ENCODE data around the gene BIRC7.
A peak's percentile ranks its signal among the peaks of the same experiment; 100 is the strongest.

BIRC7 gene

DNA sequence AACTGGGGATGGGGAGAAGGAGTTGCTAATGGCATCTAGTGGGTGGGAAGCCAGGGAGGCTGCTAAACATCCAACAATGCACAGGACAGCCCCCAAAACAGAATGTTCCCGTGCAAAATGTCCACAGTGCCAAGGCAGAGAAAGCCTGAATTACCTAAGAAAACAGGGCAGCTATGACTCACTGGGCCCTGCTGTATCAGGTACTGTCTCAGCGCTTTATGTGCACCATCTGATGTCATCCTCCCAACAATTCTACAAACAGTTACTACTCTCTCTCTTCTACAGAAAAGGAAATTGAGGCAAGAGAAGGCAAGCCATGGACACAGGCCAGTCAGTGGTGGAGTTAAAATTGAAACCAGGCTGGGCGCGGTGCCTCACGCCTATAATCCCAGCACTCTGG is 22.9 kb upstream of the BIRC7 start:
- in situ Hi-C loops (cut with MboI; ENCODE audit: low sequenced_read_pairs, unreplicated experiment) = no loop called here
- TF ChIP-seq, protein P1, sequence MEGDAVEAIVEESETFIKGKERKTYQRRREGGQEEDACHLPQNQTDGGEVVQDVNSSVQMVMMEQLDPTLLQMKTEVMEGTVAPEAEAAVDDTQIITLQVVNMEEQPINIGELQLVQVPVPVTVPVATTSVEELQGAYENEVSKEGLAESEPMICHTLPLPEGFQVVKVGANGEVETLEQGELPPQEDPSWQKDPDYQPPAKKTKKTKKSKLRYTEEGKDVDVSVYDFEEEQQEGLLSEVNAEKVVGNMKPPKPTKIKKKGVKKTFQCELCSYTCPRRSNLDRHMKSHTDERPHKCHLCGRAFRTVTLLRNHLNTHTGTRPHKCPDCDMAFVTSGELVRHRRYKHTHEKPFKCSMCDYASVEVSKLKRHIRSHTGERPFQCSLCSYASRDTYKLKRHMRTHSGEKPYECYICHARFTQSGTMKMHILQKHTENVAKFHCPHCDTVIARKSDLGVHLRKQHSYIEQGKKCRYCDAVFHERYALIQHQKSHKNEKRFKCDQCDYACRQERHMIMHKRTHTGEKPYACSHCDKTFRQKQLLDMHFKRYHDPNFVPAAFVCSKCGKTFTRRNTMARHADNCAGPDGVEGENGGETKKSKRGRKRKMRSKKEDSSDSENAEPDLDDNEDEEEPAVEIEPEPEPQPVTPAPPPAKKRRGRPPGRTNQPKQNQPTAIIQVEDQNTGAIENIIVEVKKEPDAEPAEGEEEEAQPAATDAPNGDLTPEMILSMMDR (IDR thresholded peaks at IDR 0.05; ENCODE audit: borderline replicate concordance, control extremely low read depth, extremely low read depth, insufficient read depth, missing control alignments) = no peak
- no peak for DNase-seq (ENCODE audit: low spot score)

DNA sequence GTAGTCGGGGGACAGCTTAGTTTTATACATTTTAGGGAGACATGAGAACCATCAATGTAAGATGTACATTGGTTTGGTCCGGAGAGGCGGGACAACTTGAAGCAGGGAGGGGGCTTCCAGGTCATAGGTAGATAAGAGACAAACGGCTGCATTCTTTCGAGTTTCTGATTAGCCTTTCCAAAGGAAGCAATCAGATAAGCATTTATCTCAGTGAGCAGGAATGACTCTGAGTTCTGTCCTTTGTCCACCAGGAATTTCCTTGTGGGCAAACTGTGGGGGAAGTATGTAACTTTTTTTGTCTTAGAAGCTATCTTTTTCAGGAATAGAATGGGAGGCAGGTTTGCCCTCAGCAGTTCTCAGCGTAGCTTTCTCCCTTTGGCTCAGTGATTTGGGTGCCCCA is 21.2 kb upstream of the BIRC7 start:
- in situ Hi-C loops (cut with MboI; ENCODE audit: low sequenced_read_pairs, unreplicated experiment) = no loop called here

DNA sequence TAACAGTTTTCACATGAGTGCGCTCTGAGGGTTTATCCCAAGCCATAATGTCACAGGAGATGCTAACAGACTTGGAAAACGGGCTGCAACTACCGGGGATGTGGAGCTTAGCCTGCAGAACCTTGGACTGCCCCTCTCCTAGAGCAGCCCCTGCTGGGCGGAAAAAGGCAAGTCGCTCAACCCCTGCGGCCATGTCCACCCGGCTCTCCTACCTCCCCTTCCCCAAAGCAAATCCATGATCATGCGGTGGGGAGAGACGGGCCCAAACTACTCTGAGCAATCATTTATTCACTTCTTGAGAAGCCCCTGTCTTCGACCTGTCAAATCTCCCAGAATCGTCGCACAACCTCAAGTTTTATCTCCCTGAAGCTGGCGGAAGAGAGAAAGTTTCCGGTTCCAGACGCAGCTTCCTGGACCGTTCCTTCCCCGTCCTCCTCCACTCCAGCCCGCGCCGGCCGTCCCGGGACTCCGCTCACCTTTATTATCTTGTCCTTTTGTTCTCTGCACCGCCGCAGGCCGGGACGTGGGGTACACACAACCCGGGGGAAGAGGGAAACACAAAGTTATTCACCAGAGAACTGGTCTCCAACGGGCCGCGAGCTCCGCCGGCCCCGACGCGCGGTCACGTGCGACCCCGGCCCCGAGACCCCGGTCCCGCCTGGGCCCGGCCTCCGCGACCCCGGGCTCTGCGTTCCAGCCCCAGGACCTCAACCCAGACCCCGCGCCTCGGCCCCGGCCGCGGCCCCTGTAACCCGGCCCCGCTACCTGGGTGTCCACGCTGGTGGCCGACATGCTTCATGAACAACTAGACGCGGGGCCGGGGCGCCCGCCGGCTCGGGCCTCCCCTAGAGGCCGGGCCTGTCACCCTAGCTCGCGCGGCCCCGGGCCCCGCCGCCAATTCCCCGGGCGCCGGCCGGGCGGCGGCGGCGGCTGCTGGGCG is 20.3 kb upstream of the BIRC7 start:
- peak; percentile 61 for DNase-seq (ENCODE audit: low spot score)
- in situ Hi-C loops (cut with MboI; ENCODE audit: low sequenced_read_pairs, unreplicated experiment) = no loop called here
- TF ChIP-seq, protein P1 (IDR thresholded peaks at IDR 0.05; ENCODE audit: borderline replicate concordance, control extremely low read depth, extremely low read depth, insufficient read depth, missing control alignments) = peak; percentile 50

More for the DNA sequence above, 21.2 kb upstream of the BIRC7 start:
- TF ChIP-seq, protein P1 (IDR thresholded peaks at IDR 0.05; ENCODE audit: borderline replicate concordance, control extremely low read depth, extremely low read depth, insufficient read depth, missing control alignments) = no peak
- no peak for DNase-seq (ENCODE audit: low spot score)

DNA sequence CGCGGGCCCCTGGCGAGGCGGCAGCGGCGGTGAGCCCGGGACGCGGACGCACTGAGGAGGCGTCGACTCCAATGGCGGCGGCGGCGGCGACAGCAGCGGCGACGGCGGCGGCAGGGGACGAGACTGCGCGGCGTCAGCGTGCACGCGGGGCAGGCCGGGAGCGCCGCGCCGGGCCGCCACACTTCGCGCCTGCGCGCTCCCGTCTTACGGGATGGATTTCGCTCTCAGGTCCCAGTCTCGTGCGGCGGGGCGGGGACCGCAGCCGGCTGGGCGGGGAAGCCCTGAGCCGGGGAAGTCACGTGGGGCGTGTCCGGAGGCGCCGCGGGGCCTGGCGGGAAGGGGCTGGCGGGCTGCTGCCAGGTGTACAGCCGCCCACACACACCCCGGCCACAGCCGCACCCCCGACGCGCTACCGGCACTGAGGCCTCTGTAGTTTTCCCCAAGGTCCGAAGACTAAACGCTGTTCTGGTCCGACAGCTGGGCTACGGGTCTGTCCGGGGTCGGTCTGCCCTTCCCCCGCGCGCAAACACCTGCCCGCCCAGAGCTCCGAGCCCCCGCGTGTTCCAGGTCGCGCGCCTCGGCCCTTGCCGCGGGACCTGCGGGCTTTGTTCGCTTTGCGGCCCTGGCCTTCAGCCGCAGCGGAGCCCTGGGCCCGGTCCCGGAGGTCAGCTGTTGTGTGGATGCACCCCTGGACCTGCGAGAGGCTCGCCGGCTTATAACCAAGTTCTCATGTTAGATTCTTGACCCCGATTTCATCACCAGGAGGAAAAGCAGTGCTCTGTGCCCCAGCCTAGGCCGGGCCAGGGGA is 19.5 kb upstream of the BIRC7 start, which contains the start of gene YTHDF1:
TSS of gene YTHDF1 (minus strand) at position 91 of the 808 bp plus-strand sequence. CDS start 239 bp downstream, outside the sequence.
- peak; percentile 100 for DNase-seq (ENCODE audit: low spot score)
- in situ Hi-C loops (cut with MboI; ENCODE audit: low sequenced_read_pairs, unreplicated experiment) = no loop called here
- TF ChIP-seq, protein P1 (IDR thresholded peaks at IDR 0.05; ENCODE audit: borderline replicate concordance, control extremely low read depth, extremely low read depth, insufficient read depth, missing control alignments) = no peak

DNA sequence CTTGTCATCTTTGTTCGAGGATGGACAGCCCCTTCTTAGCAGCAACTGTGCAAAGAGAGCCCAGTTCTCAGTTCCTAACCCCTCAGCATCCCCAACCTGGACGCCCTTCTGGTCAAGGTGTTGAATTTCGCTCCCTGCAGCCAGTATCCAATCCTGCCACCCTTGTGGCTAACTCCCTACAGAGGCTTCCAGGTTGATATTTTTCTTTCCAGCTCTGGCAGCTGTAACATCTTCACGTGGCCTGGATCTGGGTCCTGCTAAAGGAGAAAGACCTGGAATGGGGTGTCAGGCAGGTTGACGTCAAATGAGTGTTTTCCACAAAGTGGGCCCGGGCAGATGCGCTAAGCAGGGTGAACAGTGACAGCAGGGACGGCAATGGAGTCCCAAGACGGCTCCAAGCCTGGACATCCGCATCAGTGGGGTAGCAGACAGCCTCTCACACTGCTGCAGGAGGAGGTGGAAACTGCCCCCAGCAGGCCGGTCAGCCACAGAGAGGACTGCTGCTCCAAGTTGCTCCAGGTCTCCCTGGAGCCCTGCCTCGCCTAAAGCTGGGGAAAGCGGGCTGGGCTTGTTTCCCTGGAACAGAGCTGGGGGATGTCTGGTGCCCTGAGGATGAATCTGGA is 18.7 kb upstream of the BIRC7 start:
- TF ChIP-seq, protein P1 (IDR thresholded peaks at IDR 0.05; ENCODE audit: borderline replicate concordance, control extremely low read depth, extremely low read depth, insufficient read depth, missing control alignments) = no peak
- no peak for DNase-seq (ENCODE audit: low spot score)
- in situ Hi-C loops (cut with MboI; ENCODE audit: low sequenced_read_pairs, unreplicated experiment) = no loop called here

DNA sequence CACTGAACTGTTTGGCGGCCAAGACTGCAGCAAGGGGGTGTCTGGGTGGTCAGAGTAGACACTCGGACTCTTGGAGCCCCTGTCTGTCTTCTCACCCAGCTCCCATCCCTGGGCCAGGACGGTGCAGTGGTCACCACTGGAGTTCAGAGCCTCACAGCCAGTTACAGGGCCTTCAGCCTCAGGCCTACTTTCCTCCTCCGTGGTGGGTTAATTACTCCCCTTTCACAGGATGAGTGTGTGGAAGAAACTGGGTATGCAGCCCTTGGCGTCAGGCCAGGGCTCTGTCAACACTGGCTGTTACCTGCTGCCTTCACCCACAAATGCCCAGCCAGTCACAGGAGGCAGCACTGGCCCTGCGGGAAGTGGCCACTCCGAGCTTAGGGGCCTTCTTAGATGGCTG is 18.0 kb upstream of the BIRC7 start:
- TF ChIP-seq, protein P1 (IDR thresholded peaks at IDR 0.05; ENCODE audit: borderline replicate concordance, control extremely low read depth, extremely low read depth, insufficient read depth, missing control alignments) = no peak
- DNase-seq (ENCODE audit: low spot score) = no peak
- in situ Hi-C loops (cut with MboI; ENCODE audit: low sequenced_read_pairs, unreplicated experiment) = no loop called here

All from GM13976 (cell line).